Femur (tissue), 1 donor: ENCODE results near the gene TMEM87B.

ENCODE experiments used
- DNase-seq: peaks from one replicate; pipeline ENCODE4 v3.0.0-alpha.2; 2017

Gene TMEM87B

GRCh38 chr2:112153501-112153900 lies 98.4 kb downstream of the TMEM87B start:
- no peak for DNase-seq

DNA sequence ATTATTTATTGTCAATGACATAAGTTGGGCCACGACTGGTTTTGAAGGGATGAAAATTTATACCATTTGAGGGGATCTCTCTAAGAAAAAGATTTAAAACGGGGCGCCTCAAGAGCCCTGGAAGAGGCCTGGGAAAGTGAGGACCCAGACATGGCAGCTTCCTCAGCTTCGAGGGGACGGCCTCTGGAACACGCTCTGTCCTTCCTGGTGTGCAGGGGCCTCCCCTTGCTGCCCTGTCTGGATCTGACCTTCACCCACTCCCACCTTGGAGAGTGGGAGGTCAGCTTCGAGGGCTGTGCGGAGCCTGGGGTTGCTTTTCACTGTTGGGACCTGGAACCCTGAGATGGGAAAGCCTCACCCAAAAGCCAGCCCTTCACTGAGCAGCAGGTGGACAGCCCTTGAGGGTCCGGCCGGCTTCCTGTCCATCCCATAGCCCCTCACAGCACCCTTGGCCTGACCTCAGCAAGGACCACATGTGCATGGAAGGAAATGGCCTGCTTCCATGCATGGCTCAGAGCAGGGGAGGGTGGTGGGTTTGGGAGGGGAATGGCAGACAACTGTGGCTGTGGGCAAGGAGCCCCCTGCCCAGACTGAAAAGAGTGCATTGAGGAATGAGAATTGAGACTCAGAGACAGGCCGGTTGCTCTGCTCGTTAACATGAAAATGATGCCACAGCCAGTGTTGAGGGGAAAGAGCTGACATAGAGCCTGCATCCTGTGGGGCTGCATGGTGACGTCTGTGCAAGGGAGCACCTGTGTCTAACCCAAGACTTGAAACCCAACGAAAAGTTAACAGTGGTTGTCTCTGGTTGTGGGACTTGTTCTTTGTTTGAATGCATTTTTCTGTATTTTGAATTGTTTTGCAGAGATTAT lies 99.4 kb downstream of the TMEM87B start:
- no peak for DNase-seq

DNA sequence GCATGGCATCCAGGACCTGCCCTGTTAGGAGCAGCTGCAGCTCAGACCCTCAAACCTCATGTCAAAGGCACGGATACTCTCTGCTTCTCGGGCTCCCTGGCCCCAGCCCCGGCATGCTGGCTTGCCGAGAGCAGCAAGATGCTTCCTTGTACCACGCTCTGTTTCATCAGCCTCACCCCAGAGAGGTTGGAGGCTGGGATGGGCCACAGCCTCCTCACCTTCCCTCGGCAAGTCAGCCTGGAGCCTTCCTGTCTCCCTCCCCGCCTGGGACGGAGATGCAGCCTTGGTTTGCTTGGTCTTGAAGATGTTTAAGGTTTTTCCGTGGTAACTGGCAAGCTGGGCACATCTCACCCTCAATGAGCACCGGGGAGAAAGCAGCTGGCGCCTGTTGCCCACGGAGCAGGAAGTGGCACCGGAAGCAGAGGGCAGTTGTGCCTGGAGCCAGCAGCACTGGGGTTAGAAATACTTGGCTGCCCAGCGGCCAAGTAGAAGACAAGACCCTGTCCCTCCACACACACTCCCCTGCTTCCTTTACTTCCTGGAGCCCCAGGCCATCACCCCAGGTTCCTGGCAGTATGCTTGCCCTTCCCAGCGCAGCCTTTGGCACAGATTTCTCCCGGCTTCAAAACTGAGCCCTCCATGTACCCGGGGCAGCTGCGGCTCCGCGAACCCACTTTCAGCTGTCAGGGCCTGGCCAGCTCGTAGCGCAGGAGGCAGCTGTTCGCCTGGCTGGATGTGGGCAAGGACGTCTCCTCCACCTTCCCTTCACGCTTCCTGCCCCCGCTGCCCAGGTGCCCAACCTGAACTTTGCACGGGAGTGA lies 100.5 kb downstream of the TMEM87B start:
- DNase-seq: no peak

DNA sequence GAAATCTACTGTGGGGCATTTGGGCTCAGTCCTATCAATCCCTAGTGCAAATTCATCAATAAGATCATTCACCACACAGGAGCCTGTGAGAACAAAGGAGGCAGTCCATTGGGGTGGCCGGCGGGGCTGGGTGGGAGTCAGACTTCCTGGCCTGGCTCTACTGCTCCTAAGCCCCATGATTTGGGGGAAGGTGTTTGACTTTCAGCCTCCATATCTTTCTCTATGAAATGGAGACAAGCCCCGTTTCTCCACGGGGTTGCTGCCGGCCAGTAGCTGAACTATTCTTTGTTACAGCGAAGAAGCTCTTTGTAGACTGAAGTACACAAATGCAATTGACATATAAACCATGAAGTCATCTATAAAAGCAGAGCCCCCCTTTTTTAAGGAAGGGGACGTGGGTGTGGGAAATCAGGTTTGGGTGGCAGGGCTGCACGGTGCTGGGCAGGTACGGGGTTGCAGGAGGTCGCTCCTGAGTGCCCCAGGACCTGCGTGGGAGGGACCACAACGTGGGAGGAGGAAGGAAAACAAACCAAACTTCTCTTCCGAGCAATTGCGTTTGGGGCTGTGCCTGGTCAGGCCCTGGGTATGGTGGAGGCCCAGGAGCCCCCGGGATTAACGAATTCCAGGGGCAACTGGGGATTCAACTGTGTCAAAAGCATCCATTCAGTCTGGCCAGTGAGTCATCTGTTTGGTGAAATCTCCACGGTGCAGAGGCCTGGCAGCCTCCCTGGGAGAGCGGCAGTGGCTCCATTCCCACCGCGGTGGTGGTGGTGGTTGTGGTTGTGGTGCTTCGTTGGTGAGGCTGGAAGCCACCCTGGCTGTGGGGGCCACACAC lies 101.3 kb downstream of the TMEM87B start:
- no peak for DNase-seq

GRCh38 chr2:112157472-112157871 lies 102.4 kb downstream of the TMEM87B start:
- DNase-seq: no peak

GRCh38 chr2:112159454-112159921 lies 104.4 kb downstream of the TMEM87B start:
- no peak for DNase-seq

DNA sequence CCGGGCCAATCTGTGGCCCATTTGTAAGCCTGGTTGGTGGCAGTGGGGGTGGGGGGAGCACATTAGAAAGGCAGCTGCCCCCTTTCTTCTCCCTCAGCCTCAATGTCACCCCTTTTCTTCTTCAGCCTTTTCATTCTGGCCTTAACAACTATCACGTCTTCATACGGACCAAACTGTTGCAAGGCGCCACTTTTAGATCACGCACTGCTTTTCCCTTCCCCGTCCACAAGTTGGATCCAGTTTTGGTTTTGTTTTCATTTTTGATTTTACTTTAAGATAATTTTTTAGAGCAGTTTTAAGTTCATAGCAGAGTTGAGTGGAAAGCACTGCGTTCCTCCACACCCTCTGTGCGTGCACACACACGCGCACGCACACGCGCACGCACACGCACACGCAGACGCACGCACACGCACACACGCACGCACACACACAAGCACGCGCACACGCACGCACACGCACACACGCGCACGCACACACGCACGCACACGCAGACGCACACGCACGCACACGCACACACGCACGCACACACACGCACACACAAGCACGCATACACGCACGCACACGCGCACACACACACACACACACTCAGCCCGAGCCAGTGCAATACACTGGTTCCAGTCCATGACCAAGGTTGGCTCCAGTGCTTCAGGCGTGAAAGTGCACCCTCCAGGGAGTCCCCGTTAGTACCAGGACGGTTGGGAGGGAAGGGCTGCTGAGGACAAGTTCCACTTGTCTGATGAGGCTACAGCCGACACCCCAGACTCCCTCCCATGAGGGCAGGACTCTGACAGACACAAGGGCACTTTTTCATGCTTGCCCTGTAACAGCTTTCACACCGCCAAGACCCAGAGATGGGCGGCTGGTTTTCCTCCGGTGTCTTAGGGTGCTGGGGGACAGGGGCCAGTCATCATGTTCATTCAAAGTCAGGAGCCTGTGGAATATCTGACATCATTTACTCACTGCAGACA lies 105.5 kb downstream of the TMEM87B start:
- no peak for DNase-seq

DNA sequence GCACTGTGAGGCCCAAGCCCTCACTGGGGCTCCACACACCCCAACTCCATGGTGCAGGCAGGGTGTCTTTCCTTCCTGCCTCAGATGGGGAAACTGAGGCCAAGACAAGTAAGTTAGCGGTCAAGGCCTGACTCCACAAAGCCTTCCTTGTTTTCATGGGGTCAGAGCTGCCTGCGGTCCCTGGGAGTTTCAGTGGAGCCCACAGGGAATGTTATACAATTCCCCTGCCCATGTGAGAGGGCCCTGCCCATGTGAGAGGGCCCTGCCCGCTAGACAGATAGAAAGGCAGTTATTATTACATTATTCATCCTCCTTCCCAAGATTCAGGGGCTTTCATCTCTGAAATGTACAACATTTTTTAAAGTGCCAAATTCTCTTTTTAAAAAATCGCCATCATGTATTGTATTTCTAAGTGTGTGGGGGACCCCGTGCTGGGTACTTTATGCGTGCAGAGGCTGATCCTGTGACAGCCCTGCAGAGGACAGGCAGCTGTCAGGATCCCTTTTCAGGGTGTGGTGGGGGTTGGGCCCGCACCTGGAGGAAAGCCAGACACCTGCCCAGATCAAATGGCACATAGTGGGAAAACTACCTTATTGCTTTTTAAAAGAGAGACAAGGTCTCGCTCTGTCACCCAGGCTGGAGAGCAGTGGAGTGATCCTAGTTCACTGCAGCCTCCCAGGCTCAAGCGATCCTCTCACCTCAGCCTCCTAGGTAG lies 106.5 kb downstream of the TMEM87B start:
- no peak for DNase-seq

- no peak for DNase-seq
These were observed 107.3 kb downstream of the TMEM87B start for GRCh38 chr2:112162341-112162740.

DNA sequence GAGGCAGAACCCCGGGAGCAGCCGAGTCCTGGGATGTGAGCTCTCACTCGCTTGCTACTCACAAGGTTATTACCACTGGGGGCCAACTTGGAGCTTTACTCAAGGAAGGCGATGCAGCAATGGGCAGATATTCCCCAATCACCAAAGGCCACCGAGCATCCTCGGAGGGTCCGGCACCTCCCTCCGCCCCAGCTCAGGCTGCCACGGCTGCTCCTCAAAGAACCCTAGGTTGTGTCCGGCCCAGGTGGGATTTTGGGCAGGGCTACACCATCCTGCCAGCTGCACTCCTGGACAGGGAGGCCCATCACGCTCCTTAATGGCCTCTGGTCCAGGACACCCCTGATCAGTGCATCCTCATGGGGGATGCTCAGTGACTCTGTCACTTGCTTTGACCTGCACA lies 107.9 kb downstream of the TMEM87B start:
- no peak for DNase-seq

- no peak for DNase-seq
These were observed 108.5 kb downstream of the TMEM87B start for GRCh38 chr2:112163541-112163981.

DNA sequence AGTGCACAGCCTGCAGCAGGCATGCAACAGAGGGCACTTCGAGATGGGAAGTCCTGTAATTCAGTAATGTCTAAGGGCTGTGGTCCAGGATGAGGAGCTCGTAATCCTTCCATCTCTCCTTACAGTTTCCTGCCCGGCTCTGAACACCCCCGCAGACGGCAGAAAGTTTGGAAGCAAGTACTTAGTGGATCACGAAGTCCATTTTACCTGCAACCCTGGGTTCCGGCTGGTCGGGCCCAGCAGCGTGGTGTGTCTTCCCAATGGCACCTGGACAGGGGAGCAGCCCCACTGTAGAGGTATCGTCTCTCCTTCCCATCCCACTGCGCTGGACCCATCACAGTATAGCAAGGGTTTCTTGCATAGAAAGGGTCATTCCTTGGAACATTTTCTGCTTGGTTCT lies 109.8 kb downstream of the TMEM87B start:
- no peak for DNase-seq

GRCh38 chr2:112165296-112165695 lies 110.2 kb downstream of the TMEM87B start:
- DNase-seq: no peak

DNA sequence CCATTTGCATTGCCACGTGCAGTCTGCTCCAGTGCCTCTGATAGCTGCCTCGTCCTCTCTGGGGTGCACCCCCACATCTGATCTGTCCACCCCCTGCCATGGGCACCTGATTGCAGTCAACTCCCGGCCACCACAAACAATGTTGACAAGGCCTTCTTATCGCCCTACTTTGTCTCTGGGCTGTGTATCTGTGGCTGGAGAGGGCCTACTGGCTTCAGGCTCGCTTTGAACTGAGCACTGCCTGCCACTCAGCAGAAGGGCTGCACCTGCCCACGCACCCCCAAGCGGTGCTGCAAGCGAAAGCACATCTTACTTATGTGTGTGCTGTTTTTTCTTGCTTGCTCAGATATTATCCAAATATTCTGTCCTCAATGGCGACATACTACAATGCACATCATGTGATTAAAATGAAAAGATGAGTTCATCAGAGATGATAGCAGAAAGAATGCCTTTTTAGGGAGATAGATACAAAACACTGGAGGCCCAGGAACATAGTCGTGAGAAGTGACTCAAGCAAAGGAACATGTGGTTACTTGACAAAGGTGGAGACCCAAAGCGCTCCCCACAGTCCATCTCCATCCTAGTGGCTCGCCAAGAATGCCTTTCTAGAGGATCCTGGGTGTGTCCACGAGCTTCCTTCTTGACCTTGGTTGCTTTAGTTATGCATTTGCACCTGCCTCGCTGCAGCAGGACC lies 111.9 kb downstream of the TMEM87B start:
- no peak for DNase-seq

- DNase-seq: no peak
These were observed 113.5 kb downstream of the TMEM87B start for GRCh38 chr2:112168422-112169124.
